ENCODE data around the gene COL6A1.

Gene COL6A1

GRCh38 chr21:45981151-45982091 lies at the start of gene COL6A1:
COL6A1 (plus strand) TSS chr21:45981770; CDS start chr21:45981851, 81 bp downstream.
- DNase-seq (ENCODE audit: low spot score), result peak; percentile 96

DNA sequence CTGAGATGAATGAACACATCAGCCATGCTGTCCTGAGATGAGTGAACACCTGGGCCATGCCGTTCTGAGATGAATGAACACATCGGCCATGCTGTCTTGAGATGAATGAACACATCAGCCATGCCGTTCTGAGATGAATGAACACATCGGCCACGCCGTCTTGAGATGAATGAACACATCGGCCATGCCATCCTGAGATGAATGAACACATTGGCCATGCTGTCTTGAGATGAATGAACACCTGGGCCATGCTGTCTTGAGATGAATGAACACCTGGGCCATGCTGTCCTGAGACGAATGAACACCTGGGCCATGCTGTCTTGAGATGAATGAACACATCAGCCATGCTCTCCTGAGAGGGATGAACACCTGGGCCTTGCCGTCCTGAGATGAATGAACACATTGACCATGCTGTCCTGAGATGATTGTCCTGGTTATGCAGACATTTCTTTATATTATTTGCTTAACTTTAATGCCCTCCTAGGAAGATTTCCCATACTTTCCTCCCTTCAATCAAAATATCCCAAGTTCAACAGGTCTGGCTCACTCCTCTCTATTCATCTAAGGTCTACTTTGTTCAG lies 48.6 kb upstream of the COL6A1 start:
- DNase-seq (ENCODE audit: low spot score), result no peak

- DNase-seq (ENCODE audit: low spot score), result no peak
Observed at GRCh38 chr21:45934085-45934484, 47.5 kb upstream of the COL6A1 start.

DNA sequence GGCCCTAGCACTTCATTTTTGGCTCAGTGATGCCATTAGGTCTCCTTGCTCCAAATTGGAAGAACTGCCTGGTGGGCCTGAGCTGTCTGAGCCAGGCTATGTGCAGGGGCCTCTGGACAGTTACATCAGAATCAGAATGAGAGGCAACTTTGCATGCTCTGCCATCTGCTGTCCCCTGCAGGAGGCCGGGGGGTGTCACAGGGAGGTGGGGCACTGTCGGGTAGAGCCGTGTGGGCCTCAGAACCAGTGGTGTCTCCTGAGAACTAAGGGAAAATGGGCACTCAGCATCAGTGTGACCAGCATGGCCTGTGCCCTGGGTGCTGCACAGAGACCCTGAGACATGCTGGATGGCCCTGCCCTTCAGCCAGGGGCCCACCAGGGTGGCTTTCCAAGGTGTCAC lies 47.0 kb upstream of the COL6A1 start:
- DNase-seq (ENCODE audit: low spot score), result no peak

DNA sequence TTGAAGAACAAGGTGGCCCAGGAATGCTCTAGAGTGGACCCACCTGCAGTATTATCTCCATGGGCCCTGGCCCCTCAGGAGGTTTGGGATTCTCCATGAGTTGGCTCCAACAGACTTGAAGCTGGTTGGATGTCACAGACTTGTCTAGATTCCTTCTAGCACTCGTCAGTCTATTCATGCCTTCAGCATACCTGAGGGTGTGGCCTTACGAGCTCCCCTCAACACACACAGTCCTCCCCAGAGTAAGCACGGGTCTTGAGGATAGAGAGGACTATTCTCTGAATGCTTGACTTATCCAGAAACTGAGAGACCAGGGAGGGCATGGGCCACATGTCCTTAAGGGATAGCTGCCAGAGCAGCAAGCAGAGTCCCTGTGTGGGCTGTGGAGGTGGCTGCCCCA lies 45.9 kb upstream of the COL6A1 start:
- no peak for DNase-seq (ENCODE audit: low spot score)

GRCh38 chr21:45937721-45938452 lies 43.7 kb upstream of the COL6A1 start:
- no peak for DNase-seq (ENCODE audit: low spot score)

DNA sequence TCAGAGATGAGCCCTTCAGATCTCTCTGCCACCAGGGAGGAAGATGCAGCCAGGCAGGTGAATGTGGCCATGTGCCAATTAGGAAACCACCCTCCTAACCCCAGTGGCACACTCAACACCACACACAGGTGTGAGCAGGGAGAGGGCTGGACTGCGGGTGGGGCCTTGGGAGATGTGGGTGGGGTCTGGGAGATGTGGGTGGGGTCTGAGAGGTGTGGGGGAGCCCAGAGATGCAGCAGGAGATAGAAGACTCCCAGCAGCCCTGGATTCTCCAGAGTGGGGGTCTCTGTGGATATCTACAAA lies 43.2 kb upstream of the COL6A1 start:
- DNase-seq (ENCODE audit: low spot score), result no peak

DNA sequence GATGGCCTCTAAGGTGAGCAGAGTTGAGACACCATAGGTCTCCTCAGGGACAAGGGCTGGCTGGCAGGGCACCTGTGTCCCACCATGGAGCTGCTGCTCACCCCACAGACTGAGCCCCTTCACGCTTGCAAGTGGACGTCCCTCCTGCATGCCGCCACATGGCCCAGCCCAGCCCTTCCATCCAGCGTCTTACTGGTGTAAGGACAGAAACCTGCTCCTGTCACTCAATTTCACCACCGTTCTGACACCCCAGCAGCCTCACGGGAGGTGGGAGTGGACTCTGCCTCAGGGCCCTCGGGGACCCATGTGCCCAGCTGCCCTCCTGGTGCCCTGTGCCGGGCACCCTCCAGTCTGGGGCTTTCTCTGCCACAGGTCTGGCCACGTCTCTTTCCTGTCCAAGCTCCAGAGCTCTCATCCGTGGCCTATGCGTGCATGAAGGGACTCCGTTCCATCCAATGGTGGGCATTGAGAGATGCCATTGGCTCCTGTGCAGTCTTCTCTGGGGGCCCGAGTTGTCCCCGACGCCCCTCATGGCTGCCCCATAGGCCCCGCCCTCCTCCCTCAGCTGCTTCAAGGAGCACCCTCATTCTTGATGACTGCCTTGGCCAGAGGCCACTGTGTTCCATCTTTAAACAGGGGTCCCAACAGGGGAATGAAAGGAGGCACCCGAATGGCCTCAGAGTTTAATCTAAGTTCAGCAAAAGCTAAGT lies 42.6 kb upstream of the COL6A1 start:
- no peak for DNase-seq (ENCODE audit: low spot score)

- no peak for DNase-seq (ENCODE audit: low spot score)
Observed at GRCh38 chr21:45939521-45940045, 42.0 kb upstream of the COL6A1 start.

DNA sequence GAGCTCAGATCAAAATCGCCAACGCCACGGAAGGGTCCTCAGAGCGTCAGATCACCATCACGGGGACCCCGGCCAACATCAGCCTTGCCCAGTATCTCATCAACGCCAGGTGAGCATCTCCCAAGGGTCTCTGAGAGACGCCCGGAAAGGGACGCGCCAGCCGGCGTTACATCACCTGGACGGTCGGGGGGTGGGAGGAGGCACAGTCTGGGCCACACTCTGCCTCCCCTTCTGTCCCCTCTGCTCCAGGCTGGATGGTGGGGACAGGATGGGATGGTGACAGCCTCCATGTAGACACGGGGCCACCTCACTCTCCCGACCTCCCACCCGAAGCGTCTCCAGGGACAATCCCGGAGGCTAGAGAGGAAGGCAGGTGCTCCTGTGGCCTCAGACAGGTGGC lies 41.5 kb upstream of the COL6A1 start:
- DNase-seq (ENCODE audit: low spot score), result no peak

DNA sequence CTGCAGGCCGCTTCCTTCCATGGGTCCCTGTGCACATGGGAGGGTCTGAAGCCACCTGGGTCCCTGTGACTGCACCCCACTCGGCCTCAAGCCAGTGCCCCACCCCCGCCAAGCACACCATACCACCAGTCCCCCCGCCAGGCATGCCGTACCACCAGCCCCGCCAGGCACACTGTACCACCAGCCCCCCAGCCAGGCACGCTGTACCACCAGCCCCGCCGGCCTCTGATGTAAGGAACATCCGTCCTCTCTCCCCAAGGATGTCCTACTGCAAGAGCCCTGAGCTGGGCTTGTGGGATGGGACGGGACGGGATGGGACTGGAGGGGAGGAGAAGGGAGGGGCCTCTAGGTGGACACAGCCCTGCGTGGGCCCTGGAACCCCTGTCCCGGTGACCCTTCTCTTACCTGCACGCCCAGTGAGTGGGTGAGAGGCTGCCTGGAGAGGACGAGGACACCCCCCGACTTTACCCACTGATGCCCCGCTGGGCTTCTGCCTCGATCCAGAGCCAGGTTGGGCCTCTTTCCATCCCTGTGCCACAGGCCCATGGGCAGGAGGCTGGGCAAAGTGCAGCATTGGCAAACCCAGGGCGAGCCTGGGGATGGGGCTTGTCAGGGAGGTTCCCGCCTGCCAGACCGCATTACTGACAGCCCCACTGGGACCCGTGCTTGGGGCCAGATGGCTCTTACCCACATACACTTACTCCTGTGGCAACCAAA lies 40.8 kb upstream of the COL6A1 start:
- no peak for DNase-seq (ENCODE audit: low spot score)

DNA sequence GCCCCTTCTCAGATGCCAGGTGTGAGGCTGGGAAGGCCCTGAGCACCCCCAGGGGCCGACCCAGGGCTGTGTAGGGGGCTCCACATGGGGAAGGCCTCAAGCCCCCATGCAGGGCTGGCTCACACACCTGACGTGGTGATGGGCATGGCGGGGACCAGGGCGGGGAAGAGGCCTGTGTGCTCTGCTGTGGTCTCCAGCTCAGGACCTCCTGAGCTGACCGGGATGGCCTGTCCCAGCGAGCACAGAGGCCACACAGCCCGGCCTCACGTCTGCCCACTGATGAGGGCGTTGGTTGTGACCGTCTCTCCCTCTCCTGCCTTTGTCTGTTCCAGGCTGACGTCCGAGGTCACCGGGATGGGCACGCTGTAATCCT lies 40.2 kb upstream of the COL6A1 start:
- no peak for DNase-seq (ENCODE audit: low spot score)

GRCh38 chr21:45941717-45942546 lies 39.6 kb upstream of the COL6A1 start:
- no peak for DNase-seq (ENCODE audit: low spot score)

- no peak for DNase-seq (ENCODE audit: low spot score)
Observed at GRCh38 chr21:45942755-45943629, 38.6 kb upstream of the COL6A1 start.

- DNase-seq (ENCODE audit: low spot score), result no peak
Observed at GRCh38 chr21:45943630-45944540, 37.7 kb upstream of the COL6A1 start.

- DNase-seq (ENCODE audit: low spot score), result no peak
Observed at GRCh38 chr21:45944601-45945000, 37.0 kb upstream of the COL6A1 start.

DNA sequence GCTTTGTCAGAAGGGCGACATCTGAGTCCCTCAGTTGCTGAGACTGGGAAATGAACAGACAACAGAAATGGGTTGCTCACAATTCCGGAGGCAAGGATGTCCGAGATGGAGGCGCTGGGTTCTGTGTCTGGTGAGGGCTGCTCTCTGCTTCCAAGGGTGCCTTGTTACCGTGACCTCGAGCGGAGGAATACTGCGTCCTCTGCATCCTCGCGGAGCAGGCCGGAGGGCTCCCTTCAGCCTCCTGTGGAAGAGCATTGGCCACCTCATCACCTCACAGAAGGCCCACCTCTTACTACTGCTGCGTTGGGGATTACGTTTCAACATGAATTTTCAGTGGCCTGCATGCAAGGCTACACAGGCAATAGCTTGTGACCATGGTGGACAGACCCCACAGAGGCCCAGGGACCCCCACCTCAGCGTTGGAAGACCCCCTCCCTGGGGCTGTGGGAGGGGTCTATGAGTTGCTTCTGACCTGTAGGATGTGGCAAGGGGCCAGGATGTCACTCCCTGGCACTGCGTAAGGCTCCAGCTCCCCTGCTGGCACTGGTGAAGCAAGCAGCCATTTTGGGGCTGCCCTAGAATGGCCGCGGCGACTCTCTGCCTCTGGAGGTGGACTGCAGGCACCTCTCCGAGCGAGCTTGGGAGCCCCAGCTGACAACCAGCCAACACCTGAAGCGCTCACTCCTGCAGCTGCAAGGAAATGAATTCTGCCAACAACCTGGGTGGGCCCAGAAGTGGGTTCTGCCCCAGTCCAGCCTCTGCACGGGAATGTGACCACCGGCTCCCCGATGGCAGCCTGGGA lies 36.3 kb upstream of the COL6A1 start:
- DNase-seq (ENCODE audit: low spot score), result no peak

- no peak for DNase-seq (ENCODE audit: low spot score)
Observed at GRCh38 chr21:45945868-45946210, 35.7 kb upstream of the COL6A1 start.
